ENCODE data around the gene FBXL16.

Gene FBXL16

GRCh38 chr16:660132-660458 lies 45.5 kb downstream of the FBXL16 start:
- DNase-seq, result no peak

- DNase-seq, result no peak
Observed at GRCh38 chr16:659618-660017, 46.0 kb downstream of the FBXL16 start.

DNA sequence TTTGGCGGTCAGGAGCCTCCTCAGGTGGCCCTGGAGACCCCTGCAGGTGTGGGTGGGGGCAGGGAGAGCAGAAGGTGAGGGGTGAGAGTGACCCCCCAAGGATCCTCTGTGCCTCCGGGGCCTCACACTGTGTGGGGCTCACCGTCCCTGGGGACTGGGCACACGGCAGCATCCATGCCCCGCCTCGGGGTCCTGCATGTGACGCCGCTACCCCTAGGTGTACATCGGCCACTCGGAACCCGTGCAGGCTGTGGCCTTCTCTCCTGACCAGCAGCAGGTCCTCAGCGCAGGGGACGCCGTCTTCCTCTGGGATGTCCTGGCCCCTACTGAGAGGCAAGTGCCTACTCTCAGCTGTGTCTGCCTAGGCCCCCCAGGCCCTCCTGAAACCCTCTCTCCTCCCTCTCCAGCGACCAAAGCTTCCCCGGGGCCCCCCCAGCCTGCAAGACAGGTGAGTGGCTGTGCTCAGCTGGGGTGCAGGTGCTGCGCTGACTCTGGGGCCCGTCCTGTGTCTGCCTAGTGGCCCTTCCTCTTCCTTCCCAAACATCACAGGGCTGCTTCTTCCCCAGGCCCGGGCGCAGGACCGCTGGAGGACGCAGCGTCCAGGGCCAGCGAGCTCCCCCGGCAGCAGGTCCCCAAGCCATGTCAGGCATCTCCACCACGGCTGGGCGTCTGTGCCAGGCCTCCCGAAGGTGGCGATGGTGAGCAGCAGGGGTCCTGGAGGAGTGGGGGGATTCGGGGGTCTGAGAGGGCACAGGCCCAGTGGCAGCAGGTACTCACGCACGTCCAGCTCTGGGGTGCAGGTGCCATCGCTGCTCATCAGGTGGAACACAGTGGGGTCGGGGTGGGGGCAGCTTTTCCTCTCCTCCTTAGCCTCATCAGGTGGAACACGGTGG lies 46.7 kb downstream of the FBXL16 start:
- DNase-seq, result no peak

DNA sequence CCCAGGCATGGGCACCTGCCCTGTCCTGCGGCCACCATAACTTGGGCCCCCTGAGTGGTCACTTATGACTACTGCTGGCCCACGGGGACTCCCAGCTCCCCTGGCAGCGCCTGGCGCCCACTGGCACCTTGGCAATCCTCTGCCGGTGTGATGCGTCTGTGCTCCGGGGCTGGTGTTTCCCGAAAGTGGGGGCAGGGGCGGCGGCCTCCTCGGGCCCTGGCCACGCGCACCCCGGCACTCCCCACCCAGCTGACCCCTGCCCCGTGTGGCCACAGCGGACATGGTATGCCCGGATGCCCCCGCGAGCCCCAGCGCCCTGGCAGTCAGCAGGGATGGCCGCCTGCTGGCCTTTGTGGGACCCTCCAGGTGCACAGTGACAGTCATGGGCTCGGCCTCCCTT lies 48.1 kb downstream of the FBXL16 start:
- DNase-seq, result no peak

GRCh38 chr16:654034-654433 lies 51.6 kb downstream of the FBXL16 start:
- no peak for DNase-seq

GRCh38 chr16:652454-653305 lies 52.9 kb downstream of the FBXL16 start:
- no peak for DNase-seq

GRCh38 chr16:651844-652243 lies 53.8 kb downstream of the FBXL16 start:
- no peak for DNase-seq

GRCh38 chr16:649631-650030 lies 56.0 kb downstream of the FBXL16 start:
- DNase-seq, result no peak

- DNase-seq, result peak; percentile 89
Observed at GRCh38 chr16:648781-649589, 56.6 kb downstream of the FBXL16 start, which contains the start of gene WDR90. WDR90 (plus strand) TSS chr16:649365; CDS start chr16:649417, 52 bp downstream.

DNA sequence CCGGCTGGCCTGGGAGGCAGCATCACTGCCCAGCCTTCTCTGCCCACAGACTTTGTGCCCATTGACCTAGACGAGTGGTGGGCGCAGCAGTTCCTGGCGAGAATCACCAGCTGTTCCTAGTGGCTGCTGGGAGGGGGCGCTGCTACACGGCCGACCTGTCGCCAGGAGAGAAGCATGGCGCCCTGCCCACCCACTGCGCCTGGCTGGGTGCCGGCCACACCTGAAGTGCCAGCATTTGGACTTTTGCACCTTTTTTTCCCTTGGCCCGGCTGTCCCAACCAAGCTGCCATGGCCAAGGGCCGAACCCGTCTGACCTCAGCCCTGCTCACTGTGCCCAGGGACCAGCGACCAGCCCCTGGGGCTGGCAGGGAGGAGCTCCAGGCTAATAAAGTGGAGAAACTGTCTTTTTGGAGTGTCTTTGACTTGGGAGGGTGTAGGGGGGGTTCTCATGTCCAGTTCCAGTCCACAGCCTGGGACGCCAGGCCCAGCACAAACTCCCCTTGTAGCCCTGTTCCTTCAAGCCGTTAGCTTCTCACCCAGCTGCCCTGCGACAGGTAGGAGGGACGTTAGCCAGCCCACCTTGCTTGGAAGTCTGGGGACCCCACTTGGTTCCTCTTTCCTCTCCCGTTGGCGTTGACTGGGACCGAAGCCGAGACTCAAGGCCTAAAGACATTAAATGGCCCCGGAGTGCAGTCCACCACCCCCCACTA lies 57.4 kb downstream of the FBXL16 start:
- no peak for DNase-seq

- DNase-seq, result no peak
Observed at GRCh38 chr16:647173-647902, 58.3 kb downstream of the FBXL16 start.

- DNase-seq, result no peak
Observed at GRCh38 chr16:646679-647172, 58.9 kb downstream of the FBXL16 start.

DNA sequence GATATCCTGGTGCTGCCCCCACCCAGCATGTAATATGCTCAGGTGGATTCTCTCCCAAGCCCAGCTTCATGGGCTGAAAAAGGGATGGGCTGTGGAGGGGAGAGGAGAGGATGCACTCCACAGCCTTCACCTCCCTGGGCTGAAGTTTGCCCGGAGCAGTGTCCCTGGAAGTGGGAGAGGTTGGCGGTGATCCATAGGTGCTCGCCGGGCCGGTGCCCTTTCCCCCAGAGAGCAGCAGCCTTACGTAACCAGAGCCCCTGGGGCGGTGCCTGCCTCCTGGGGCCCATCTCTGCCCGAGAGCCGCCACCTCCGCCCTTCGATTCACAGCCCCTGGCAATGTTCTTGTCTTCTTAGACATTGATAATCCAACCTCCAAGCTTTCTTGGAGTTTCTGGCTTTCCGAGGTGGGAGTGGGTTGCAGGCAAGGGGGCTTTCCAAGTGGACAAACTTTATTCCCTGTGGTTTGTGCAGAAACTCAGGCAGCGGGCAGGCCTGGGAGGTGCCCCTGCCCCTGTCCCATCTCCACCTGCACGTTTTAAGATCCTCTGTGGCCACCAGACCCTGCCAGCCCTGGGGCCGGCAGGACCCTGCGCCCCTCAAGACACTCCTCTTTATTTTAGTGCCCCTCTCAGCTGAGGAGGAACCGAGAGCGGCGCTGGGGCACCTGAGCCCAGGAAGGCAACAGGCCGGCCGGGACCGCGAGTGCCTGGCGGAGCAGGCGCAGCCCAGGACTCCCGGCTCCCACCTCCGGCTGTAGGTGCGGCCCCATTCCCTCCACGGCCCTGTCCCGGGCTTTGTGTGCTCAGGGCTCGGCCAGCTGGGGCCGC lies 59.5 kb downstream of the FBXL16 start:
- no peak for DNase-seq

- no peak for DNase-seq
Observed at GRCh38 chr16:644556-644955, 61.0 kb downstream of the FBXL16 start.

DNA sequence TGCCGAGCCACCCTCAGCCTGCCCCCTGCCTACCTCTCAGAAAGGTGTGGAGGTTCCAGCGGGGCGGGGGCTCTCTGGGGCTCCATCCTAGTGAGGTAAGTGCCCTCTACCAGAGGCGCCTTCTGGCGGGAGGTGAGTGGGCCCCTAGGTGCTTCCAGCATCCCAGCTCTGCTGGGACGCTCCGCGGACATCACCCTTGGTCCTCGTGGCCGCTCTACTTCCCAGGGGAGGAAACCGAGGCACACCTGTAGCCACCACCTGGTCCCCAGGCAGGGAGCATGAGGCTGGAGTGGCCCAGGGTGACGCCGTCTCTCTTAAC lies 62.6 kb downstream of the FBXL16 start:
- DNase-seq, result no peak

Measured in activated effector memory CD4-positive, alpha-beta T cell treated with Interleukin-2 at 50 U/mL for 16 hours (primary cell).